ENCODE results near the gene FAM229B. TPM values are rescaled to one million over a fixed set of nuclear protein-coding genes. Genes with fewer than 3 reads are reported as not detected.

The FAM229B gene
- total and polyA plus RNA-seq, 2 of the 8 experiments (the other 6 are each of a cell fraction or from before 2014, with no cell fraction given) = 10.0 to 10.4 TPM

DNA sequence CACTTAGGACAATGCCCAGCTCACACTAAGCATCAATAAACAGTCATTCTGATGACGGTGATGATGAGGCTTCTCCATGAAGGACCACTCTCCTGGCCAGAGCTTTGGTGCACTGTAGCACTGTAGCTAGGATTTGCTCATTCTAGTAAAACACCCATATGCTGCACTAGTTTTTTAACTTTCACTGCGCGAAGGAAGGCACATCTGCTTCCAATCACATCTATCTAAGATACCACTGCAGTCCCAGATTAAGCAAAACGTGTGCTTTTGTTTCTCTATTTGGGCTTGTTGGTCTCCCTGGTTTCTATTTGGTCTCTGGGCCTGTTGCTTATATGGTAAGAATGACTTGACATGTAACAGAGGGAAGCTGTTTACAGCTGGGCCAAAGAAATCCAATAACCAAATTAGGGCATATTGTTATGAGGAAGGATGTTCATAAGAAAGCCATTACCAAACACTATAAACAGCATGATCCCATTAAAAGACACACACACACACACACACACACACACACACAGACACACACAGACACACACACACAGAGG, 62.4 kb downstream of the FAM229B start (continued):
- TF ChIP-seq, protein P1, sequence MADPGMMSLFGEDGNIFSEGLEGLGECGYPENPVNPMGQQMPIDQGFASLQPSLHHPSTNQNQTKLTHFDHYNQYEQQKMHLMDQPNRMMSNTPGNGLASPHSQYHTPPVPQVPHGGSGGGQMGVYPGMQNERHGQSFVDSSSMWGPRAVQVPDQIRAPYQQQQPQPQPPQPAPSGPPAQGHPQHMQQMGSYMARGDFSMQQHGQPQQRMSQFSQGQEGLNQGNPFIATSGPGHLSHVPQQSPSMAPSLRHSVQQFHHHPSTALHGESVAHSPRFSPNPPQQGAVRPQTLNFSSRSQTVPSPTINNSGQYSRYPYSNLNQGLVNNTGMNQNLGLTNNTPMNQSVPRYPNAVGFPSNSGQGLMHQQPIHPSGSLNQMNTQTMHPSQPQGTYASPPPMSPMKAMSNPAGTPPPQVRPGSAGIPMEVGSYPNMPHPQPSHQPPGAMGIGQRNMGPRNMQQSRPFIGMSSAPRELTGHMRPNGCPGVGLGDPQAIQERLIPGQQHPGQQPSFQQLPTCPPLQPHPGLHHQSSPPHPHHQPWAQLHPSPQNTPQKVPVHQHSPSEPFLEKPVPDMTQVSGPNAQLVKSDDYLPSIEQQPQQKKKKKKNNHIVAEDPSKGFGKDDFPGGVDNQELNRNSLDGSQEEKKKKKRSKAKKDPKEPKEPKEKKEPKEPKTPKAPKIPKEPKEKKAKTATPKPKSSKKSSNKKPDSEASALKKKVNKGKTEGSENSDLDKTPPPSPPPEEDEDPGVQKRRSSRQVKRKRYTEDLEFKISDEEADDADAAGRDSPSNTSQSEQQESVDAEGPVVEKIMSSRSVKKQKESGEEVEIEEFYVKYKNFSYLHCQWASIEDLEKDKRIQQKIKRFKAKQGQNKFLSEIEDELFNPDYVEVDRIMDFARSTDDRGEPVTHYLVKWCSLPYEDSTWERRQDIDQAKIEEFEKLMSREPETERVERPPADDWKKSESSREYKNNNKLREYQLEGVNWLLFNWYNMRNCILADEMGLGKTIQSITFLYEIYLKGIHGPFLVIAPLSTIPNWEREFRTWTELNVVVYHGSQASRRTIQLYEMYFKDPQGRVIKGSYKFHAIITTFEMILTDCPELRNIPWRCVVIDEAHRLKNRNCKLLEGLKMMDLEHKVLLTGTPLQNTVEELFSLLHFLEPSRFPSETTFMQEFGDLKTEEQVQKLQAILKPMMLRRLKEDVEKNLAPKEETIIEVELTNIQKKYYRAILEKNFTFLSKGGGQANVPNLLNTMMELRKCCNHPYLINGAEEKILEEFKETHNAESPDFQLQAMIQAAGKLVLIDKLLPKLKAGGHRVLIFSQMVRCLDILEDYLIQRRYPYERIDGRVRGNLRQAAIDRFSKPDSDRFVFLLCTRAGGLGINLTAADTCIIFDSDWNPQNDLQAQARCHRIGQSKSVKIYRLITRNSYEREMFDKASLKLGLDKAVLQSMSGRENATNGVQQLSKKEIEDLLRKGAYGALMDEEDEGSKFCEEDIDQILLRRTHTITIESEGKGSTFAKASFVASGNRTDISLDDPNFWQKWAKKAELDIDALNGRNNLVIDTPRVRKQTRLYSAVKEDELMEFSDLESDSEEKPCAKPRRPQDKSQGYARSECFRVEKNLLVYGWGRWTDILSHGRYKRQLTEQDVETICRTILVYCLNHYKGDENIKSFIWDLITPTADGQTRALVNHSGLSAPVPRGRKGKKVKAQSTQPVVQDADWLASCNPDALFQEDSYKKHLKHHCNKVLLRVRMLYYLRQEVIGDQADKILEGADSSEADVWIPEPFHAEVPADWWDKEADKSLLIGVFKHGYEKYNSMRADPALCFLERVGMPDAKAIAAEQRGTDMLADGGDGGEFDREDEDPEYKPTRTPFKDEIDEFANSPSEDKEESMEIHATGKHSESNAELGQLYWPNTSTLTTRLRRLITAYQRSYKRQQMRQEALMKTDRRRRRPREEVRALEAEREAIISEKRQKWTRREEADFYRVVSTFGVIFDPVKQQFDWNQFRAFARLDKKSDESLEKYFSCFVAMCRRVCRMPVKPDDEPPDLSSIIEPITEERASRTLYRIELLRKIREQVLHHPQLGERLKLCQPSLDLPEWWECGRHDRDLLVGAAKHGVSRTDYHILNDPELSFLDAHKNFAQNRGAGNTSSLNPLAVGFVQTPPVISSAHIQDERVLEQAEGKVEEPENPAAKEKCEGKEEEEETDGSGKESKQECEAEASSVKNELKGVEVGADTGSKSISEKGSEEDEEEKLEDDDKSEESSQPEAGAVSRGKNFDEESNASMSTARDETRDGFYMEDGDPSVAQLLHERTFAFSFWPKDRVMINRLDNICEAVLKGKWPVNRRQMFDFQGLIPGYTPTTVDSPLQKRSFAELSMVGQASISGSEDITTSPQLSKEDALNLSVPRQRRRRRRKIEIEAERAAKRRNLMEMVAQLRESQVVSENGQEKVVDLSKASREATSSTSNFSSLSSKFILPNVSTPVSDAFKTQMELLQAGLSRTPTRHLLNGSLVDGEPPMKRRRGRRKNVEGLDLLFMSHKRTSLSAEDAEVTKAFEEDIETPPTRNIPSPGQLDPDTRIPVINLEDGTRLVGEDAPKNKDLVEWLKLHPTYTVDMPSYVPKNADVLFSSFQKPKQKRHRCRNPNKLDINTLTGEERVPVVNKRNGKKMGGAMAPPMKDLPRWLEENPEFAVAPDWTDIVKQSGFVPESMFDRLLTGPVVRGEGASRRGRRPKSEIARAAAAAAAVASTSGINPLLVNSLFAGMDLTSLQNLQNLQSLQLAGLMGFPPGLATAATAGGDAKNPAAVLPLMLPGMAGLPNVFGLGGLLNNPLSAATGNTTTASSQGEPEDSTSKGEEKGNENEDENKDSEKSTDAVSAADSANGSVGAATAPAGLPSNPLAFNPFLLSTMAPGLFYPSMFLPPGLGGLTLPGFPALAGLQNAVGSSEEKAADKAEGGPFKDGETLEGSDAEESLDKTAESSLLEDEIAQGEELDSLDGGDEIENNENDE (IDR thresholded peaks at IDR 0.05; ENCODE audit: insufficient replicate concordance, low read length) = no peak
- TF ChIP-seq GTF2F1 (IDR thresholded peaks at IDR 0.05; ENCODE audit: borderline replicate concordance, low read depth, low read length) (no peak), SIX5 (IDR thresholded peaks at IDR 0.05; ENCODE audit: low read depth, low read length) (no peak), FOSL1 (IDR thresholded peaks at IDR 0.05; ENCODE audit: insufficient read depth, low read depth, low read length) (no peak), RAD21 (IDR thresholded peaks at IDR 0.05 in 1 of 2, conservative IDR thresholded peaks at IDR 0.05 in 1 of 2; ENCODE audit: low read depth in 2 of 2, low read length in 2 of 2) (no peak)

All from H1 (cell line).